Upper lobe of left lung (tissue), 4 donors: ENCODE results near the gene ZEB1.
"Not testable (repeated sequence)": the region's sequence is repeated elsewhere in the genome, so short reads cannot be mapped to it uniquely, and the experiment has no call there.

Experiments used
- EP300 ChIP-seq, 4 donors: sonication (generic); formaldehyde crosslinking; IDR thresholded peaks; one replicate each; pipeline ENCODE4 v1.5.1; 2017; ENCODE audit warnings: antibody characterized with exemption in 4 of 4, control low read depth in 2 of 4
- POLR2A ChIP-seq, 4 donors: fragments of 450-650 bp; IDR thresholded peaks; one replicate each; pipeline ENCODE4 v1.5.1; 2016 to 2017; ENCODE audit warnings: antibody characterized with exemption in 4 of 4, mild to moderate bottlenecking in 2 of 4
- POLR2AphosphoS5 ChIP-seq, 2 donors: sonication (generic); formaldehyde crosslinking; IDR thresholded peaks; one replicate each; pipeline ENCODE4 v1.5.1; 2017; ENCODE audit warnings: antibody characterized with exemption in 2 of 2
- TF ChIP-seq, protein P1 (sequence below), 6 experiments: fragments of 450-650 bp in 4 of 6; fragments of 200-600 bp in 2 of 6; sonication (generic) in 2 of 6; IDR thresholded peaks; one replicate each; pipeline ENCODE4 v1.5.1; 2016 to 2019; ENCODE audit warnings: antibody characterized with exemption in 6 of 6

GRCh38 chr10:31405829-31406228, 86.8 kb downstream of the ZEB1 start:
- not testable (repeated sequence) for TF ChIP-seq POLR2A, POLR2AphosphoS5, EP300 (IDR thresholded peaks at IDR 0.05)
- TF ChIP-seq, protein P1, sequence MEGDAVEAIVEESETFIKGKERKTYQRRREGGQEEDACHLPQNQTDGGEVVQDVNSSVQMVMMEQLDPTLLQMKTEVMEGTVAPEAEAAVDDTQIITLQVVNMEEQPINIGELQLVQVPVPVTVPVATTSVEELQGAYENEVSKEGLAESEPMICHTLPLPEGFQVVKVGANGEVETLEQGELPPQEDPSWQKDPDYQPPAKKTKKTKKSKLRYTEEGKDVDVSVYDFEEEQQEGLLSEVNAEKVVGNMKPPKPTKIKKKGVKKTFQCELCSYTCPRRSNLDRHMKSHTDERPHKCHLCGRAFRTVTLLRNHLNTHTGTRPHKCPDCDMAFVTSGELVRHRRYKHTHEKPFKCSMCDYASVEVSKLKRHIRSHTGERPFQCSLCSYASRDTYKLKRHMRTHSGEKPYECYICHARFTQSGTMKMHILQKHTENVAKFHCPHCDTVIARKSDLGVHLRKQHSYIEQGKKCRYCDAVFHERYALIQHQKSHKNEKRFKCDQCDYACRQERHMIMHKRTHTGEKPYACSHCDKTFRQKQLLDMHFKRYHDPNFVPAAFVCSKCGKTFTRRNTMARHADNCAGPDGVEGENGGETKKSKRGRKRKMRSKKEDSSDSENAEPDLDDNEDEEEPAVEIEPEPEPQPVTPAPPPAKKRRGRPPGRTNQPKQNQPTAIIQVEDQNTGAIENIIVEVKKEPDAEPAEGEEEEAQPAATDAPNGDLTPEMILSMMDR (IDR thresholded peaks at IDR 0.05): not testable (repeated sequence)
